ENCODE data around the gene OR6S1. TPM values are rescaled to one million over a fixed set of nuclear protein-coding genes. Genes with fewer than 3 reads are reported as not detected.
"Not testable (repeated sequence)": the region's sequence is repeated elsewhere in the genome, so short reads cannot be mapped to it uniquely, and the experiment has no call there.

Gene OR6S1
- polyA plus RNA-seq, 1 donor from 2014 or later: not detected

DNA sequence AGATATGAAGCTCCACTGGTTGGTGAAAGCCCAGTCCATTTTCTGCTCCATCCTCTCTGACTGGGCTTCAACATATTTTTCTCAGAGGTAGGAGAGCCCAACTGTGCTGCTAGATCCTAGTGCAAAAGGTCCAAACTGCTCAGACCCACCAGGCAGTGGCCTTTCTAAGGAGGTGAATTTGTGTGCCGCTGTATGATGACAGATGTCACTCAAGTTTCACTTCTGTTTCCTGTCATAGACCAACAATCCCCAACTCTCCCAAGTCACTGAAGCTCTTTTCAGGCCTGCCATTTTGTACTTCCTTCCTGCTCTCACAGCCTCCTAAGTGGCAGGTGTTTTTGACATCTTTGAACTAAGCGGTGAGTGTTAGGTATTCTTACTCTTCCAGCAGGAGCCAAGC, 26.5 kb upstream of the OR6S1 start:
- Histone ChIP-seq H3F3A (ENCODE audit: insufficient read depth, low read length, poor library complexity, severe bottlenecking) (no peaks in the 10 kb centered on the region), H4K20me1 (ENCODE audit: insufficient read depth) (no peaks in the 10 kb centered on the region), H3K36me3 (ENCODE audit: insufficient read depth, low read length) (no peaks in the 10 kb centered on the region), H3K4me2 (ENCODE audit: low read length) (no peak overlapping the region), H2AFZ (ENCODE audit: low read depth, low read length) (no peak overlapping the region), H3K4me3 (ENCODE audit: low read length) (no peak overlapping the region), H3K27ac (ENCODE audit: low read length) (no peak overlapping the region), H3K79me2 (replicated peaks; ENCODE audit: insufficient read depth, low read length) (no peaks in the 10 kb centered on the region), H3K9me3 (ENCODE audit: low read length) (no peaks in the 10 kb centered on the region), H3K27me3 (ENCODE audit: insufficient read depth, low read depth, low read length) (peaks cover 20% of the 10 kb centered on the region), H3K9me2 (ENCODE audit: insufficient read depth, low read length) (no peaks in the 10 kb centered on the region), H3K9ac (ENCODE audit: low read length) (no peak overlapping the region)
- TF ChIP-seq SMC3 (conservative IDR thresholded peaks at IDR 0.05; ENCODE audit: poor library complexity) (no peak), TAF1 (IDR thresholded peaks at IDR 0.05; ENCODE audit: low read depth) (no peak), EZH2 (IDR thresholded peaks at IDR 0.05; ENCODE audit: borderline replicate concordance, insufficient read depth, low read length, poor library complexity, severe bottlenecking) (no peak), RAD21 (conservative IDR thresholded peaks at IDR 0.05) (no peak), POLR2AphosphoS5 (IDR thresholded peaks at IDR 0.05) (no peak), MXI1 (conservative IDR thresholded peaks at IDR 0.05; ENCODE audit: poor library complexity, severe bottlenecking) (no peak), EP300 (conservative IDR thresholded peaks at IDR 0.05; ENCODE audit: poor library complexity, severe bottlenecking) (no peak)
- TF ChIP-seq, protein P1, sequence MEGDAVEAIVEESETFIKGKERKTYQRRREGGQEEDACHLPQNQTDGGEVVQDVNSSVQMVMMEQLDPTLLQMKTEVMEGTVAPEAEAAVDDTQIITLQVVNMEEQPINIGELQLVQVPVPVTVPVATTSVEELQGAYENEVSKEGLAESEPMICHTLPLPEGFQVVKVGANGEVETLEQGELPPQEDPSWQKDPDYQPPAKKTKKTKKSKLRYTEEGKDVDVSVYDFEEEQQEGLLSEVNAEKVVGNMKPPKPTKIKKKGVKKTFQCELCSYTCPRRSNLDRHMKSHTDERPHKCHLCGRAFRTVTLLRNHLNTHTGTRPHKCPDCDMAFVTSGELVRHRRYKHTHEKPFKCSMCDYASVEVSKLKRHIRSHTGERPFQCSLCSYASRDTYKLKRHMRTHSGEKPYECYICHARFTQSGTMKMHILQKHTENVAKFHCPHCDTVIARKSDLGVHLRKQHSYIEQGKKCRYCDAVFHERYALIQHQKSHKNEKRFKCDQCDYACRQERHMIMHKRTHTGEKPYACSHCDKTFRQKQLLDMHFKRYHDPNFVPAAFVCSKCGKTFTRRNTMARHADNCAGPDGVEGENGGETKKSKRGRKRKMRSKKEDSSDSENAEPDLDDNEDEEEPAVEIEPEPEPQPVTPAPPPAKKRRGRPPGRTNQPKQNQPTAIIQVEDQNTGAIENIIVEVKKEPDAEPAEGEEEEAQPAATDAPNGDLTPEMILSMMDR (IDR thresholded peaks at IDR 0.05; ENCODE audit: poor library complexity, severe bottlenecking): no peak
- TF ChIP-seq, protein P2, sequence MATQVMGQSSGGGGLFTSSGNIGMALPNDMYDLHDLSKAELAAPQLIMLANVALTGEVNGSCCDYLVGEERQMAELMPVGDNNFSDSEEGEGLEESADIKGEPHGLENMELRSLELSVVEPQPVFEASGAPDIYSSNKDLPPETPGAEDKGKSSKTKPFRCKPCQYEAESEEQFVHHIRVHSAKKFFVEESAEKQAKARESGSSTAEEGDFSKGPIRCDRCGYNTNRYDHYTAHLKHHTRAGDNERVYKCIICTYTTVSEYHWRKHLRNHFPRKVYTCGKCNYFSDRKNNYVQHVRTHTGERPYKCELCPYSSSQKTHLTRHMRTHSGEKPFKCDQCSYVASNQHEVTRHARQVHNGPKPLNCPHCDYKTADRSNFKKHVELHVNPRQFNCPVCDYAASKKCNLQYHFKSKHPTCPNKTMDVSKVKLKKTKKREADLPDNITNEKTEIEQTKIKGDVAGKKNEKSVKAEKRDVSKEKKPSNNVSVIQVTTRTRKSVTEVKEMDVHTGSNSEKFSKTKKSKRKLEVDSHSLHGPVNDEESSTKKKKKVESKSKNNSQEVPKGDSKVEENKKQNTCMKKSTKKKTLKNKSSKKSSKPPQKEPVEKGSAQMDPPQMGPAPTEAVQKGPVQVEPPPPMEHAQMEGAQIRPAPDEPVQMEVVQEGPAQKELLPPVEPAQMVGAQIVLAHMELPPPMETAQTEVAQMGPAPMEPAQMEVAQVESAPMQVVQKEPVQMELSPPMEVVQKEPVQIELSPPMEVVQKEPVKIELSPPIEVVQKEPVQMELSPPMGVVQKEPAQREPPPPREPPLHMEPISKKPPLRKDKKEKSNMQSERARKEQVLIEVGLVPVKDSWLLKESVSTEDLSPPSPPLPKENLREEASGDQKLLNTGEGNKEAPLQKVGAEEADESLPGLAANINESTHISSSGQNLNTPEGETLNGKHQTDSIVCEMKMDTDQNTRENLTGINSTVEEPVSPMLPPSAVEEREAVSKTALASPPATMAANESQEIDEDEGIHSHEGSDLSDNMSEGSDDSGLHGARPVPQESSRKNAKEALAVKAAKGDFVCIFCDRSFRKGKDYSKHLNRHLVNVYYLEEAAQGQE (IDR thresholded peaks at IDR 0.05; ENCODE audit: borderline replicate concordance): no peak

DNA sequence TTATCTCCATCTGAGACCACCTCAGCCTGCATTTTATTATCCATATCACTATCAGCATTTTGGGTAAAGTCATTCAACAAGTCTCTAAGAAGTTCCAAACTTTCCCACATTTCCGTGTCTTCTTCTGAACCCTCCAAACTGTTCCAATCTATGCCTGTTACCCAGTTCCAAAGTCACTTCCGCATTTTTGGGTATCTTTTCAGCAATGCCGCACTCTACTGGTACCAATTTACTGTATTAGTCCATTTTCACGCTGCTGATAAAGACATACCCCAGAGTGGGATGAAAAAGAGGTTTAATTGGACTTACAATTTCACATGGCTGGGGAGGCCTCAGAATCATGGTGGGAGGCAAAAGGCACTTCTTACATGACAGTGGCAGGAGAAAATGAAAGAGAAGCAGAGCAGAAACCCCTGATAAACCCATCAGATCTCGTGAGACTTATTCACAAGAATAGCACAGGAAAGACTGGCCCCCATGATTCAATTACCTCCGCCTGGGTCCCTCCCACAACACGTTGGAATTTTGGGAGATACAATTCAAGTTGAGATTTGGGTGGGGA, 25.0 kb upstream of the OR6S1 start:
- H3K9me3 ChIP-seq (ENCODE audit: low read length); H3K4me3 ChIP-seq (ENCODE audit: low read length); H3K9ac ChIP-seq (ENCODE audit: low read length); H3K36me3 ChIP-seq (ENCODE audit: insufficient read depth, low read length); H3F3A ChIP-seq (ENCODE audit: insufficient read depth, low read length, poor library complexity, severe bottlenecking); H3K4me2 ChIP-seq (ENCODE audit: low read length); H2AFZ ChIP-seq (ENCODE audit: low read depth, low read length); H4K20me1 ChIP-seq (ENCODE audit: insufficient read depth); H3K9me2 ChIP-seq (ENCODE audit: insufficient read depth, low read length); H3K27ac ChIP-seq (ENCODE audit: low read length); H3K79me2 ChIP-seq (replicated peaks; ENCODE audit: insufficient read depth, low read length): not testable (repeated sequence)
- peaks cover 34% of the 10 kb centered on the region for H3K27me3 ChIP-seq (ENCODE audit: insufficient read depth, low read depth, low read length)

Data from neural cell (in vitro differentiated cells).